HTERT RPE-1 (cell line): ENCODE measurements around the gene ORC5.
"Not testable (repeated sequence)": the region's sequence is repeated elsewhere in the genome, so short reads cannot be mapped to it uniquely, and the experiment has no call there.

Source experiments
- in situ Hi-C: fragments of 300-500 bp; cut with MboI; formaldehyde crosslinking; loops from 4 replicates; pipeline ENCODE4 v1.14.3; 2020; ENCODE audit warnings: low sequenced_read_pairs

Gene ORC5

DNA sequence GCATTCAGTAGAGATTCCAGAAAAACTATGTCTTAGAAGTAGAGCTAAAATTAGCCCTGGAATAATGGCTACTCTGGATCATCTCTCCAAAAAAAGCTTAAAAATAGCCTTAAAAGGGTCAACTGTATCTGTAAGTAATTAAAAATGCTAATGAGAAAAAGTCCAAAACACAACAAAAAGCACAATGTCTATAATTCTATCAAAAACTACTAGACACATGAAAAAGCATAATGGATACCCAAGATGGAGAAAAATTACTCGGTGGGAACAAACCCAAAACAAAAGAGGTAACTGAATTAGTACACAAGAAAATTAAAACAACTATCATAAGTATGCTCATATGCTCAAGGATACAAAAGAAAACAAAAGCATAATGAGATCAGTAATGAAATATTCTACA, 15.4 kb downstream of the ORC5 start:
- in situ Hi-C loops = no loop called here

DNA sequence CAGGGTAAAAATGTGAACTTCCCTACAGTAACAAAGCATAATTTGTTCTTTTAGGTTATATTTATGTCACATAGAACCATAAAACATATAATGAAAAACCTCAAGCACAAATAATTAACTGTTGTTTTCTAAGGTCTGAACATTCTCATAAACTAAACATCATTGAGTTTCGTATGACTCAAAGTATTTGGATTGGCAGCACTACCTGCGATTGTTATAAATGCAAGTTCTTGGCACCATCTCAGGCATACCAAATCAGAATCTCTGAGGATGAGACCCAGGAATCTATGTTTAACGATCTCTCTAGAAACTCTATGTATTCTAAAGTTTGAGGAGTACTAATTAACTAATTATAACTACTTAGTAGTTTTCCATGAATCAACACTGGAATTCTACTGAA, 22.5 kb downstream of the ORC5 start:
- in situ Hi-C loops = no loop called here

DNA sequence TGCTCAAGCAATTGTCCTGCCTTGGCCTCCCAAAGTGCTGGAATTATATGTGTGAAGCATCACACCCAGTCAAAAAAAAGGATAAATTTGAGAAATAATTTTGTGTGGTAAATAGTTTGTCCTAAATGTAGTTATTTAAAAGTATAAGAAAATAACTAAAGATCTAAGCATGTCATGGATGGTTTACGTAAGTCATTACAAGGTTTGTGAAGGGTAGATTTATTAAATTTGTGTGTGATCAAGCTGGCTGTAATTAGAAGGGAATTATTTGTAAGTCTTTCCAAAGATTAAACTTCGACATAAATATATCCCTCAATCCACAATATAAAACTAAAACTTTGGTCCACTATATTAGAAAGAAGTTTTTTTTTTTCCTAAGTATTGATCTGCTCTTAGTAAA, 28.6 kb downstream of the ORC5 start:
- in situ Hi-C loops = no loop called here

DNA sequence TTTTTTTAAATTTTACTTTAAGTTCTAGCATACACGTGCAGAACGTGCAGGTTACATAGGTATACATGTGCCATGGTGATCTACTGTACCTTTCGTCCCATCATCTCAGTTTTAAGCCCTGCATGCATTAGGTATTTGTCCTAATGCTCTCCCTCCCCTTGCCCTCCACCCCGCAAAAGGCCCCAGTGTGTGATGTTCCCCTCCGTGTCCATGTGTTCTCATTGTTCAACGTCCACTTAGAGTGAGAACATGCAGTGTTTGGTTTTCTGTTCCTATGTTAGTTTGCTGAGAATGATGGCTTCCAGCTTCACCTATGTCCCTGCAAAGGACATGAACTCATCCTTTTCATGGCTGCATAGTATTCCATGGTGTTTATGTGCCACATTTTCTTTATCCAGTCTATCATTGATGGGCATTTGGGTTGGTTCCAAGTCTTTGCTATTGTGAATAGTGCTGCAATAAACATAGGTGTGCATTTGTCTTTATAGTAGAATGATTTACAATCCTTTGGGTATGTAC, 30.2 kb downstream of the ORC5 start:
- in situ Hi-C loops = not testable (repeated sequence)

DNA sequence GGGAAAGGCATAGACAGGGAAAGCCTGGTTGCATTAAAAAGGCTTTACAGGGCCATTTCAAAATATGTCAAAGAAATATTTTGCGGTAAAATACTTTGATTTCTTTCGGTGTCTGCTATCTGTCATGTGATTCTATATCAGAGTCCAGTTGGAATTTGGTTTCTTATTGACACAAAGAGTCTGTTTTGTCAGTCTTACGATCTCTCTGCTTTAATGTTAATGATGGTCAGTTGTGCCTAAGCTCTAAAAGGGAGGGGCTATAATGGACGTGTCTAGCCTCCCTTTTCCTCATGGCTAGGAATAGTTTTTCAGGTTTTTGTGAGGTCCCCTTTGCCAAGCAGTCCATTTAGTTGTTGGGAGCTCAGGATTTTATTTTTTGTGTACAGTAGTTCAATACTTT, 31.5 kb downstream of the ORC5 start:
- in situ Hi-C loops = no loop called here

DNA sequence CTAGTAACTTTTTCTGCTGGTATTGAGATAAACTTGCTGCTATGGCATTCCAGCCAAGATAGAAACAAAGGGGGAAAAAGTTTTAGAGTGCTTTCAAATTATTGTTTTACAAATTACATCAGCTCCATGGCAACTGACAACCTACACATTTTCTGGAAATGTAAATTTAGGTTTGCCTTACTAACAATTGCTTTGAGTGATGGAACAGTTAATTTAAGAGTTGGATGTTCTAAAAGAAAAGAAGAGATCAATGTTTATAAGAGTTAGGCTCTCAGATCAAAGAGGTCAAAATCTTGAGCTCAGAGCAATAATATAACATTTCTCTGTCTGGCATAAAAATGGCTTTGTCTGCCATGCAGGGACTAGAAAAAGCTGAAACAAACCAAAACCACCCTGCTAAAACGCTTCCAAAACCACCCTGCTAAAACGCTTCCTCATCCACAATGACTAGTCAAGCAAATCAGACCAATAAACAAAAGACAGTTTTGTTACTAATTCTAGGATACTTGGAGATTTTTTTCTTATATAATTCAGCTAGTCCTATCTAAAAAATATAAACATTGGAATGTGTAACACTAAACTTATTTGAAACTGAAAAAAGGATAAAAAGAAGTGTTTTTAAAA, 32.3 kb downstream of the ORC5 start:
- in situ Hi-C loops = no loop called here

DNA sequence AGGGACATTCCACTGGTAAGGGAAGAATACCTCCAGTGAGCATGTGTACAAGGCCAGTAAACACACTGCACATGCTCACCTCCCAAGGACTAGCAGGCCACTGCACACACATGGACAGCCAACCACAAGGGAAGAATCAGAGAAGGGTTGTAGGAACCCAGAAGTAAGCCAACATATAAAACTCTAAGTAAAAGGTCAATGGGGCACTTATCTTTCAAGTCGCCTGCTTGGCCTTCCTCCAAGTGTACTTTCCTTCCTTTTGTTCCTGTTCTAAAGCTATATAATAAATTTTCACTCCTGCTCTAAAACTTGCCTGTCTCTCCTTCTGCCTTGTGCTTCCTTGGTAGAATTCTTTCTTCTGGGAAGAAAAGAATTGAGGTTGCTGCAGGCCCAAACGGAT, 33.0 kb downstream of the ORC5 start:
- in situ Hi-C loops = no loop called here

DNA sequence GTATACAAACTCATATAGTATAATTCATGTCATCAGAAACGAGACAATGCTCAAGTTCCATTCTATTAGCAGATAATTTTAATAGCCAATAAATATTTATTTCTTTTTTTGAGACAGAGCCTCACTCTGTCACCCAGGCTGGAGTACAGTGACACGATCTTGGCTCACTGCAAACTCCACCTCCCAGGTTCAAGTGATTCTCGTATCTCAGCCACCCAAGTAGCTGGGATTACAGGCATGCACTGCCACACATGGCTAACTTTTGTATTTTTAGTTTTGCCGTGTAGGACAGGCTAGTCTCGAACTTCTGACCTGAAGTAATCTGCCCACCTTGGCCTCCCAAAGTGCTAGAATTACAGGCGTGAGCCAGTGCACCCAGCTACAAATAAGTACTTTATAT, 45.7 kb downstream of the ORC5 start:
- in situ Hi-C loops = no loop called here

DNA sequence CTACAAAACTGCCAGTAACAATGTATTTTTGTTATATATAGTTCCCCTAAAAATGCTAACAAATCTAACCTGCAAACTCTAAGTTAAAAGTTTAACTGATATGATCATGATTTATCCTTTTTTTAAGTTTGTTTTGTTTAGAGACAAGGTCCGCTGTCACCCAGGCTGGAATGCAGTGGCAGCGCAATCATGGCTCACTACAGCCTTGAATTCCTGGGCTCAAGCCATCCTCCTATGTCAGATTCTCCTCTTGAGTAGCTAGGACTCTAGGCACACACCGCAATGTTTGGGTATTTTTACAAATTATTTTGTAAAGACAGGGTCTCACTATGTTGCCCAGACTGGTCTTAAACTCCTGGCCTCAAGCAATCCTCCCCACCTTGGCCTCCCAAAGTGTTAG, 46.6 kb downstream of the ORC5 start:
- in situ Hi-C loops = no loop called here

DNA sequence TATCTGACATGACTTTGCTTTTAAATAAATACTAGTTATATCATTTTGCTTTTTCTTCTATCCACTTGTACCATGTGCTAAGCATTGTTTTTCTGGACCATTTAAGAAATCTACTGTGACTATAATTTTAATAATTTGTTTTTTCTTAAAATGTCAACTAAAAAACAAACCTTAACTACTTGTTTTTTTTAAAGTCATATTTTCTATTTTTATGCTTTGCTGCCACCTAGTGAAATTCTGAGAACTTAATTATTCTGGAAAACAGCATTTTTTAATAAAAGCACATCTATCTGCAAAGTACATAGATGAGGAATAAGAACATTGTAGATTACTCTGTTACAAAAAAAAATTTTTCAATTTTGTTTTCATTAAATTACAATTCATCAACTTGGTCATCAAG, 47.4 kb downstream of the ORC5 start:
- in situ Hi-C loops = no loop called here

DNA sequence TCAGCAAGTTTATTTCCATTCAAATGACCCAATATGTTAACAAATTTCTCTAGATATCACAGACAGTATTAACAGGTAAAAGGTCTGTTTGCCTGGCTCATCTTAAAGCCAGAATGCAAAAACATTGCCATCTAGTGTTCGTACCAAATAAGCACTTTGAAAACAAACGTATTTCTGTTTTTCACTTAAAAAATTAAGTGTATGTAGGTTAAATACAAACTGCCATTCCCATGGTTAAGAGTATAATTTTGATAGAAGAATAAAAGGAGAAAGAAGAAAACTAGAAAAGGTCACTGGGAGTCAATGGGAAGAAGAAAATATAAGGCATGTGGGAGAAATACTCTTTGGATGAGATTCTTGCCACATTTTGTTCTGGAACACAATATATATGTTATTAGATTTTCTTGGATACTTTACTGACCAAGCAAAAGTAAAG, 51.0 kb downstream of the ORC5 start:
- in situ Hi-C loops = no loop called here

DNA sequence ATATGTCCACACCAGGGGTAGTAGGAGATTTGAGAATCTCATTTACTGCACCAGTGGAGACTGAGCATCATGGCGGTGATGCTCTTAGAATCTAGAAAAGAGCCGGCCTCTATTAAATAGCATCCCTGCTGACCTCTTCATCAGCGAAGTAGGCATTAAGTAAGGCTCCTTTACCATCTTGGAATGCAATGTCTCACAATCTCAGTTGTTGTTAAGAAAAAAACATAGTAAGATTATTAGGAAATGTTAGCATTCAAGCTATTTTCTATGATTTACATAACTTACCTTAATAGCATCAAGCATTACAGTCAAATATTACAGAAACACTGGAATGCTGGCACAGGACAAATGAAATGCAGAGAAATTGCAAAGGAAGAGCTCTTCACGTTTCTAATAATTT, 54.5 kb downstream of the ORC5 start:
- in situ Hi-C loops = no loop called here

DNA sequence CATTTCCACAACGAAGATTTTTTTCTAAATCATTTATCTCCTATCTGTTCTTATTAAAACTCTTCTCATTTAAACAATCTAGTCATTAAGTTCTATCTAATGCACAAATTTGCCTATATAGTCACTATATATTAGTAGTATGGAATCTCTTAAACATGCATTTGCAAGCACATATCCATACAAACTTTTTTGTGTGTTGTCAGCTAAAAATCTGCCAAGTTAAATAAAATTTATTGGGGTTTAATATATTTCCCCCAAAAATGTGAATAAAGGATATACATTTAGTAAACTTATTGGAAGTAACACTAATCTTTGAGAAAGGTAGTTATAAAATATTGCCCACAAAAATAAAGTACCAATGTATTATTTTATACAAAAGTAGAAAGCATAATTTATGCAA, 55.3 kb downstream of the ORC5 start:
- in situ Hi-C loops = no loop called here

DNA sequence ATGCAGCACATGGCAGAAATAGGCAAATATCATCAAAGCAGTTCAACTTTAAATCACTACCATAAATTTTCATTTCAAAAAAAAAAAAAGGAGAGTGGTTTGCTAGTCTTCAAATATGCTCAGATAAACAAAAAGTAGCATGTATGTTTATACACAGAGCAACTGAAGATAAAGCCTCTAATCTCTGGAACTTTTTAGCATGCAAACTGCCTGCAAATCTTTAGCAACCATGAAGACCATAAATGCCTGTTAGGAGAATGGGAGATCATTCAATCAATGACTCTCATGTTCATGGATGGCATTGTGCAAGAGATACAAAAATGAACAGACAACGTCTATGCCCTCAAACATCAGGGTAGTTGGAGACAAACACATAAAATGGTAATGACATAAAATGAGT, 57.3 kb downstream of the ORC5 start:
- in situ Hi-C loops = no loop called here

DNA sequence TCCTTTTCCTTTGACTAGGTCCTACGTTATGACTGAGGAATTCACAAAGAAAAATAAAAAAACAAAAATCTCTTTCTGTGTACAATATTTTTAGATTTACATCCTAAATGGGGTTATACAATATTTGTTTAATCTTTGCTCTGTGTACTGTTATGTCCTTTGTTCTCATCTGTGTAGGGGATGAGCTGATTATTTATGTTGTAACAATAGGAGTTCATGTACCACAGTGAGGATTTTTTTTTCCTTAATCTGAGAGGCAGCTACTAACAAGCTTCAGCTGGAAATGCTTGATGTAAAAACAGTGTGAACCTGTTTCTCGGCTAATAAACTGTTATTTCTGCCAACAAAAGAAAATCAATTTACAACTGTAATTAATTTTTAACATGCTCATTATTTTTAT, 58.0 kb downstream of the ORC5 start:
- in situ Hi-C loops = no loop called here

DNA sequence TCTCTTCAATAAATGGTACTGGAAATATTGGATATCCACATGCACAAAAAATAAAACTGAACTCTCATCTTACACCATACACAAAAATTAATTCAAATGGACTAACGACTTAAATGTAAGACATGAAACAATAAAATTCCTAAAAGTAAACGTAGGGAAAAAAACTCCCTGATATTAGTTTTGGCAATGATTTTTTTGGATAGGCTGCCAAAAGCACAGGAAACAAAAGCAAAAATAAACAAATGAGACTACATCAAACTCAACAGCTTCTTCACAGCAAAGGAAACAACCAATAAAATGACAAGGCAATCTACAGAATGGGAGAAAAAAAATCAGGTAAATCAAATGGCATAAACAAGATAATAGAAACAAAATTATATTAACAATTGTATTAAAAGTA, 65.7 kb downstream of the ORC5 start:
- in situ Hi-C loops = no loop called here

DNA sequence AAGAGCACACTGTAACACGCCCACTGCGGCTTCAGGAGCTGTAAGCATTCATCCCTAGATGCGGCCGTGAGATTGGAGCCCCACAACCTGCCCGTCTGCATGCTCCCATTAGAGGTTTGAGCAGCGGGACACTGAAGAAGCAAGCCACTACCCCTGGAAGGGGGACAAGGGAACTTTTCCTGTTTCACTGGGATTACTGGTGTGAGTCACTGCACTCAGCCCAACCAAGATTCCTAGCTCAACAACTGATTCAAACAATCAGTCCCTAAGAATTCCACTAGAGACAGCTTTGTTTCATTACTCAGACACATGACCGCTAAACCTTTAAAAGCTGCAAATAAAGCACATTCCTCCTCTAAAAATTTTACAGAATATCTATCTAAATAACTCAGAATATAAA, 69.8 kb downstream of the ORC5 start:
- in situ Hi-C loops = no loop called here

DNA sequence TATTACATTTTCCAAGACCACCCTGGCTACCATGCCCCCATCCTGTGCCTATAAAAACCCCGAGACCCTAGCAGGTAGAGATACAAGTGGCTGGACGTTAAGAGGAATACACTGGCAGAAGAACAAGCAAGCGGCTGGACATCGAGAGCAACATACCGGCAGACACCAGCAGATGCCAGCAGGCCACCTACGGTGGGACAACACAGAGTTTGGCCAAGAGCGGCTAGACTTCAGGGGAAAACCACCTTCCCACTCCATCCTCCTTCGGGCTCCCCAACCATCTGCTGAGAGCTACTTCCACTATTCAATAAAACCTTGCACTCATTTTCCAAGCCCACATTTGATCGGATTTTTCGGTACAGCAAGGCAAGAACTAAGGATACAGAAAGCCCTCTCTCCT, 70.3 kb downstream of the ORC5 start:
- in situ Hi-C loops = no loop called here

DNA sequence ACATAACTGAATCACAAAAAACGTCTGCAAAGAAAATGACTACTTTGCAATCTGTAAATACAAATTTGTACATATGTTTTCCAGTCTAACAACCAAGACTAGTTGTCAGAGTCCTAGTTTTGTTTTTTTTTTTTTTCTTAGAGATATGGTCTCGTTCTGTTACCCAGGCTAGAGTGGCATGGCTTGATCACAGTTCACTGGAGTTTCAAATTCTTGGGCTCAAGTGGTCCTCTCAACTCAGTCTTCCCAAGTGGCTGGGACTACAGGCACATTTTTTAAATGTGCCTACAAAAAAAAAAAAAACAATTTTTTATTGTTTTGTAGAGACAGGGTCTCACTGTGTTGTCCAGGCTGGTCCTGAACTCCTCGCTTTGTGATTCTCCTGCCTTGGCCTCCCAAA, 70.8 kb downstream of the ORC5 start:
- in situ Hi-C loops = no loop called here

DNA sequence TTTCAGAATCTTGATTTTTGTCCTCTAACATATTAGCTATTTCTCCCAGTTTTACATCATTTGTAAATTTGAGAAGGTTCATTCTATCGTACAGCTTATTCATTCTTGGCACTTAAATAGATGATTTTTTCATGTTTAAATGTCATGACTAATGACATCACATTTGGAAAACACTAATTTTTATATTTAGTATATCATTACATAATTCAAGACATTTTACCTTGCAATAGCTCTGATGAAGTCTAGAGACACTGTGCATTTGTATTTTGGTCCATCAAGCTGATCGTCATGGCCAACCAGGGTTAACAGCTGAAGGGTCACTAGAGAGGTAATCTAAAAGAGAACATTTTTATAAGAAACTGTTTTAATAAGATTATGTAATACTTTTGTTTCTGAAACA, 71.3 kb downstream of the ORC5 start:
- in situ Hi-C loops = no loop called here

DNA sequence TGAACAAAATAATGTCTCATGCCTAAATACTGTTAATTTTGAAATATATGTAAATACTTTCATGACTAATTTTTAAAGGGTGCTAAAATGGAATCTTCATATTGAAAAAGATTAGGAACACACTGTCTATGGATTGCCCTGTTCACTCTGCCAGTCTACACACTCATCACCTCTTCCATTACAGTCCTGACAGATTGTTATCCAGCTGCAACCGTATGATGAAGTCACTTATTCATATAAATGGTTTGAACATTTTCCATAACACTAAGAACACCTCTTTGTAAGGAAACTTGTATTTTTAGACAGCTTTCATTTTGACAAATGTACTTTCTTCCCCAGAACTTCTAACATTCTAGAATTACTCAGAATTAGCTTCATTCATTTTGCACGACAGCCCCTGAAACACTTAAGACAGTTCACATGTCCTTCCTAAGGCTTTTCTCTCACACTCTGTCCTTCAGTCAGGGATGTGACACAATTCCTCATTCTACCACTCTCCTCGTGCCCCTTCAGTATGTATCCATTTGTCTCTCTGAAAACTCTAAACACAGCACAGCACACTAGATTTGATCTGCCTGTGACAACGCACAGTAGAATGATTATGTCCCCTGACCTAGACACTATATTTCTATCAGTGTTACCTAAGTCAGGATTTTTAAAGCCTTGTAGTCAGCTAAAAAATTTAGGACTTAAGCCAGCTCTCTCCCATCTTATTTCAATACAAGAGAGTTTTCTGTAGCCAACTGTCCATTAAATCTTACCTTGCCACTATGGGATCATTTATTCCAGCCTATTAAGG, 71.9 kb downstream of the ORC5 start:
- in situ Hi-C loops = no loop called here

DNA sequence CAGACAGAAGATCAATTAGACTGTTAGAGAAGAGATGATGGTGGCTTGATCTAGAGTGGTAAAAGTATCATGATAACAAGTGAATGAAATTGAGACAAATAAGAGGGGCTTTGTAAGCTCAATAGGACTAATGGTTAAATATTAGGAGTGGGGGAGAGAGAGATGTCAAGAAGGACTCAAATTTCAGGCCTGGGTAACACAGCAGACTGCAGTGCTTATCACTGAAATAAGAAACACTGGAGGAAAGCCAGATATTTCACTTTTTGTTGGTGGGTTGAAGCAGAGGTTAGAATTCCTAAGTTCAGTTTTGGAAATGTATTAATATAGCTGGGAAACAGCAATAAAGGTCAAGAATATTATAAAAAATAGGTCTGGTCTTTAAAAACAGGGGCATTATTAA, 74.6 kb downstream of the ORC5 start:
- in situ Hi-C loops = no loop called here

DNA sequence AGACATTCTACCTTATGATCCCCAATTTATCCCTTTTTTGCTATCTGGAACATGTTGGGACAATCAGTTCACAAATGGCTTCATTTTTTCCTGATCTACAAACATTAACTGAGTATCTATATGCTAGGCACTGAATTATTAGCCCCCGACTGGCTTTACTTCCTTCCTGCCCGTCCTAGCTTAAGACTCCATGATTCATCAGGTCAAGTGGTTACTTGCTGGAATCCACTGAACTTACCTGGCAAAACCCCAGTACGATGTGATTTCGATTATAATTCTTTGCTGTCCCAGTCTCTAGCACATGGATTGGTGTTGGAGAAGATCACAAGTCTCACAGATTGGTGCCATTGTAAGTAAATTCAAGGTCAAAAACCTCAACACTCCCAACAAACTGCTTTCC, 77.1 kb downstream of the ORC5 start:
- in situ Hi-C loops = no loop called here
